ENCODE data around the gene CISTR. TPM values are rescaled to one million over a fixed set of nuclear protein-coding genes. Genes with fewer than 3 reads are reported as not detected.

Gene CISTR
- total and polyA plus RNA-seq, 2 experiments from 2014 or later: not detected

- Histone ChIP-seq H3K36me3 (replicated peaks; ENCODE audit: insufficient read depth, low read depth) (no peaks in the 10 kb centered on the region), H4K20me1 (ENCODE audit: insufficient read depth, poor library complexity, severe bottlenecking) (no peaks in the 10 kb centered on the region), H3K9me2 (replicated peaks; ENCODE audit: insufficient read depth) (no peaks in the 10 kb centered on the region), H3K79me2 (peaks cover 4% of the 10 kb centered on the region), H3K4me2 (peak overlapping the region; percentile 81), H3K4me1 (ENCODE audit: insufficient read depth) (peaks cover 6% of the 10 kb centered on the region), H3K4me3 (peak overlapping the region; percentile 27), H2AFZ (no peak overlapping the region), H3K9me3 (ENCODE audit: low read depth) (no peaks in the 10 kb centered on the region), H3K27ac (no peak overlapping the region), H3K27me3 (no peaks in the 10 kb centered on the region)
- TF ChIP-seq CTCF (IDR thresholded peaks at IDR 0.05; ENCODE audit: poor library complexity): no peak
- no peak for TF ChIP-seq EZH2 (IDR thresholded peaks at IDR 0.05; ENCODE audit: borderline replicate concordance)
- TF ChIP-seq EZH2phosphoT487 (IDR thresholded peaks at IDR 0.05; ENCODE audit: low read depth, severe bottlenecking, unreplicated experiment): no peak
- no peak for DNase-seq (ENCODE audit: low spot score)
- 57% methylated on average over 2 of the region's 2 CpGs for WGBS (ENCODE audit: low lambda C conversion rate, missing lambda C conversion rate)
Observed at GRCh38 chr12:53726341-53726740, 25.4 kb downstream of the CISTR start.

GRCh38 chr12:53725824-53726223 lies 26.0 kb downstream of the CISTR start:
- H3K79me2 ChIP-seq: peaks cover 4% of the 10 kb centered on the region
- no peaks in the 10 kb centered on the region for H4K20me1 ChIP-seq (ENCODE audit: insufficient read depth, poor library complexity, severe bottlenecking)
- WGBS (ENCODE audit: low lambda C conversion rate, missing lambda C conversion rate): 49% methylated on average over 4 of the region's 4 CpGs
- H3K36me3 ChIP-seq (replicated peaks; ENCODE audit: insufficient read depth, low read depth): no peaks in the 10 kb centered on the region
- no peak overlapping the region for H3K27ac ChIP-seq
- no peaks in the 10 kb centered on the region for H3K27me3 ChIP-seq
- no peaks in the 10 kb centered on the region for H3K9me2 ChIP-seq (replicated peaks; ENCODE audit: insufficient read depth)
- peak overlapping the region; percentile 81 for H3K4me2 ChIP-seq
- DNase-seq (ENCODE audit: low spot score): no peak
- no peak for TF ChIP-seq EZH2phosphoT487 (IDR thresholded peaks at IDR 0.05; ENCODE audit: low read depth, severe bottlenecking, unreplicated experiment)
- TF ChIP-seq CTCF (IDR thresholded peaks at IDR 0.05; ENCODE audit: poor library complexity): no peak
- TF ChIP-seq EZH2 (IDR thresholded peaks at IDR 0.05; ENCODE audit: borderline replicate concordance): no peak
- no peaks in the 10 kb centered on the region for H3K9me3 ChIP-seq (ENCODE audit: low read depth)
- peaks cover 6% of the 10 kb centered on the region for H3K4me1 ChIP-seq (ENCODE audit: insufficient read depth)
- H2AFZ ChIP-seq: no peak overlapping the region
- no peak overlapping the region for H3K4me3 ChIP-seq

- TF ChIP-seq EZH2 (IDR thresholded peaks at IDR 0.05; ENCODE audit: borderline replicate concordance): no peak
- TF ChIP-seq CTCF (IDR thresholded peaks at IDR 0.05; ENCODE audit: poor library complexity): no peak
- no peak for TF ChIP-seq EZH2phosphoT487 (IDR thresholded peaks at IDR 0.05; ENCODE audit: low read depth, severe bottlenecking, unreplicated experiment)
Observed at GRCh38 chr12:53722450-53723041, 29.2 kb downstream of the CISTR start.

More at GRCh38 chr12:53722450-53723041, 29.2 kb downstream of the CISTR start:
- H3K27me3 ChIP-seq: no peaks in the 10 kb centered on the region
- no peak overlapping the region for H3K4me3 ChIP-seq
- no peaks in the 10 kb centered on the region for H3K9me2 ChIP-seq (replicated peaks; ENCODE audit: insufficient read depth)
- no peak overlapping the region for H3K4me2 ChIP-seq
- H3K79me2 ChIP-seq: peaks cover 4% of the 10 kb centered on the region
- no peaks in the 10 kb centered on the region for H4K20me1 ChIP-seq (ENCODE audit: insufficient read depth, poor library complexity, severe bottlenecking)
- no peak overlapping the region for H2AFZ ChIP-seq
- WGBS (ENCODE audit: low lambda C conversion rate, missing lambda C conversion rate): 86% methylated on average over 3 of the region's 3 CpGs
- peaks cover 6% of the 10 kb centered on the region for H3K4me1 ChIP-seq (ENCODE audit: insufficient read depth)
- no peaks in the 10 kb centered on the region for H3K9me3 ChIP-seq (ENCODE audit: low read depth)
- H3K27ac ChIP-seq: no peak overlapping the region
- DNase-seq (ENCODE audit: low spot score): no peak
- no peaks in the 10 kb centered on the region for H3K36me3 ChIP-seq (replicated peaks; ENCODE audit: insufficient read depth, low read depth)

All from hepatocyte (in vitro differentiated cells).